GM12801 (cell line): Measurements from ENCODE around the gene MED27.

Experiments
- TF ChIP-seq, protein P1 (sequence below): IDR thresholded peaks from one replicate; pipeline ENCODE4 v1.5.1; 2011; ENCODE audit warnings: control low read depth; ENCODE audit not compliant: insufficient read length; ENCODE audit errors: extremely low read depth

Gene MED27

GRCh38 chr9:131960311-131960710 lies 119.4 kb downstream of the MED27 start:
- TF ChIP-seq, protein P1, sequence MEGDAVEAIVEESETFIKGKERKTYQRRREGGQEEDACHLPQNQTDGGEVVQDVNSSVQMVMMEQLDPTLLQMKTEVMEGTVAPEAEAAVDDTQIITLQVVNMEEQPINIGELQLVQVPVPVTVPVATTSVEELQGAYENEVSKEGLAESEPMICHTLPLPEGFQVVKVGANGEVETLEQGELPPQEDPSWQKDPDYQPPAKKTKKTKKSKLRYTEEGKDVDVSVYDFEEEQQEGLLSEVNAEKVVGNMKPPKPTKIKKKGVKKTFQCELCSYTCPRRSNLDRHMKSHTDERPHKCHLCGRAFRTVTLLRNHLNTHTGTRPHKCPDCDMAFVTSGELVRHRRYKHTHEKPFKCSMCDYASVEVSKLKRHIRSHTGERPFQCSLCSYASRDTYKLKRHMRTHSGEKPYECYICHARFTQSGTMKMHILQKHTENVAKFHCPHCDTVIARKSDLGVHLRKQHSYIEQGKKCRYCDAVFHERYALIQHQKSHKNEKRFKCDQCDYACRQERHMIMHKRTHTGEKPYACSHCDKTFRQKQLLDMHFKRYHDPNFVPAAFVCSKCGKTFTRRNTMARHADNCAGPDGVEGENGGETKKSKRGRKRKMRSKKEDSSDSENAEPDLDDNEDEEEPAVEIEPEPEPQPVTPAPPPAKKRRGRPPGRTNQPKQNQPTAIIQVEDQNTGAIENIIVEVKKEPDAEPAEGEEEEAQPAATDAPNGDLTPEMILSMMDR, result no peak

- TF ChIP-seq, protein P1, result no peak
Observed at GRCh38 chr9:131959887-131960286, 119.8 kb downstream of the MED27 start.

DNA sequence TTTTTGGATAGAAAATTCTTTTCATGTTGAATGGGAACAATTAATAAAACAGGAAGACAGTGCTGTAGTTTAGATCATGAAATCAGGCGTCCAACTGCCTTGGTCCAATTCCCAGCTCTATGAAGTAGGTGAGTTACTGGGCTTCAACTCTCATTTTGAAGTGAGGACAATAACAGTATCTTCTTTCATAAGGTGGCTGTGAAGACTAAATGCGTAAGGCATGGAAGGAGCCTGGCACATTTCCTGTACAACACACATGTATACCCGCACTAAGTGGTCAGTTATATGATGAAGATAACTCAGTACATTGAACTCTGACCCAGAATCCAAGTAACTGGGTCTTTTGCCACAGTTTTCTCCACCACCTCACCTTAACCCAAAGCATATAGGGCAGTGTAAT lies 120.6 kb downstream of the MED27 start:
- TF ChIP-seq, protein P1, result no peak

GRCh38 chr9:131954299-131954698 lies 125.4 kb downstream of the MED27 start:
- TF ChIP-seq, protein P1, result no peak

DNA sequence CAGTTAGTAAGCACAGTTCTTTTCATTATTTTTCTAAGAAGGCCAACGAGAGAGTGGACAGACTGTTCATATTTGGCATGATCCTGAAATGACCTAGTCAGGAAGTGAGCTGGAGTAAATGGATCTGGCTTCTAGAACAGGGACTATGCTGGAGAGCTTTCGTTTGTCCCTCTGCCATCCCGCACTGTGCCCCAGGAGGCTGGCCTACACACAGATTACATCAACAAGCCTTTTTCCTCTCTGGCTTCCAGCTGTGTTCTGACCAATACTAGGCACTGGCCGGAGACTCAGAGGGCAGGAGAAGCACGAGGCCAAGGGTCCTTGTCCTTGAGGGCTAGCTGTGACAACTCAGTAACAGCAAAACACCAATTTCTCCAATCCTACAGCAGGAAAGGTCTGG lies 127.8 kb downstream of the MED27 start:
- TF ChIP-seq, protein P1, result no peak

DNA sequence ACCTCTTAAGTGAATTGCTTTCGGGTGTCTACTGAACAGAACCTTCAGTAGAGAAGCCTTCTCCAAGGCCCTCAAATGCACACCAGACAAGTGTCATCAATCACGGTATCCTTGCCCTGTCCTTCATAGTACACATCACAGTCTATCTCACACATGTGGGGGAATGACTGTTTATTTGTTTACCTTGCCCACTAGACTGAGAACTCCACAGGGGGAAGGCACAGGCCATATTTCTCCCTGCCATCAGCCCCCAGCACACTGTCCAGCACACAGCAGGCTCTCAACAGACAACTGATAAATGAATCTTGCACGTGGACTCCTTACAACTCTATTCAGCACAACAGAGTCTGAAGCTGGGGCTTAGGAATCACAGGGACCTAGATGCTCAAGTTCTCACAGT lies 128.5 kb downstream of the MED27 start:
- TF ChIP-seq, protein P1, result no peak

- TF ChIP-seq, protein P1, result no peak
Observed at GRCh38 chr9:131950487-131950886, 129.2 kb downstream of the MED27 start.

- TF ChIP-seq, protein P1, result no peak
Observed at GRCh38 chr9:131946180-131946579, 133.5 kb downstream of the MED27 start.
